Prostate gland (tissue), 1 donor: ENCODE data around the gene RBCK1.

ENCODE experiments used
- POLR2A ChIP-seq: fragments of 450-650 bp; IDR thresholded peaks from one replicate; pipeline ENCODE4 v1.6.1; 2016; ENCODE audit warnings: antibody characterized with exemption, mild to moderate bottlenecking
- POLR2AphosphoS5 ChIP-seq: sonication (generic); formaldehyde crosslinking; IDR thresholded peaks from one replicate; pipeline ENCODE4 v1.6.1; 2017; ENCODE audit warnings: antibody characterized with exemption

GRCh38 chr20:415820-416322, 7.8 kb downstream of the RBCK1 start:
- TF ChIP-seq POLR2A = no peak
- no peak for TF ChIP-seq POLR2AphosphoS5
